BLaER1 treated with 17β-estradiol and CSF1 and Interleukin-3, amounts not matched to agents 10 nM and 100 nM (cell line): Measurements from ENCODE around the gene VPS35L.
"Not testable (repeated sequence)": the region's sequence is repeated elsewhere in the genome, so short reads cannot be mapped to it uniquely, and the experiment has no call there.

Experiments used
- H3K27ac ChIP-seq, 11 experiments: shearing (Covaris generic); formaldehyde crosslinking; 2 replicates each; pipeline ENCODE4 v1.8.1; 2022
- H3K27me3 ChIP-seq, 11 experiments: shearing (Covaris generic); formaldehyde crosslinking; 2 replicates each; pipeline ENCODE4 v1.8.1; 2022
- H3K36me3 ChIP-seq, 11 experiments: shearing (Covaris generic); formaldehyde crosslinking; 2 replicates each; pipeline ENCODE4 v1.8.1; 2022
- H3K4me1 ChIP-seq, 10 experiments: shearing (Covaris generic); formaldehyde crosslinking; 2 replicates each; pipeline ENCODE4 v1.8.1; 2022
- H3K4me2 ChIP-seq, 11 experiments: shearing (Covaris generic); formaldehyde crosslinking; 2 replicates each; pipeline ENCODE4 v1.8.1; 2022
- H3K4me3 ChIP-seq, 10 experiments: shearing (Covaris generic); formaldehyde crosslinking; 2 replicates each; pipeline ENCODE4 v1.8.1; 2022
- H3K9ac ChIP-seq, 11 experiments: shearing (Covaris generic); formaldehyde crosslinking; 2 replicates each; pipeline ENCODE4 v1.8.1; 2022
- H3K9me3 ChIP-seq, 11 experiments: shearing (Covaris generic); formaldehyde crosslinking; replicated peaks in 1 of 11; 2 replicates each; pipeline ENCODE4 v1.8.1; 2022
- H4K20me1 ChIP-seq, 11 experiments: shearing (Covaris generic); formaldehyde crosslinking; 2 replicates each; pipeline ENCODE4 v1.8.1; 2022
- Cebpa-rat ChIP-seq, 11 experiments: shearing (Covaris generic); IDR thresholded peaks; 2 replicates each; pipeline ENCODE4 v1.8.1; 2022

Gene VPS35L

DNA sequence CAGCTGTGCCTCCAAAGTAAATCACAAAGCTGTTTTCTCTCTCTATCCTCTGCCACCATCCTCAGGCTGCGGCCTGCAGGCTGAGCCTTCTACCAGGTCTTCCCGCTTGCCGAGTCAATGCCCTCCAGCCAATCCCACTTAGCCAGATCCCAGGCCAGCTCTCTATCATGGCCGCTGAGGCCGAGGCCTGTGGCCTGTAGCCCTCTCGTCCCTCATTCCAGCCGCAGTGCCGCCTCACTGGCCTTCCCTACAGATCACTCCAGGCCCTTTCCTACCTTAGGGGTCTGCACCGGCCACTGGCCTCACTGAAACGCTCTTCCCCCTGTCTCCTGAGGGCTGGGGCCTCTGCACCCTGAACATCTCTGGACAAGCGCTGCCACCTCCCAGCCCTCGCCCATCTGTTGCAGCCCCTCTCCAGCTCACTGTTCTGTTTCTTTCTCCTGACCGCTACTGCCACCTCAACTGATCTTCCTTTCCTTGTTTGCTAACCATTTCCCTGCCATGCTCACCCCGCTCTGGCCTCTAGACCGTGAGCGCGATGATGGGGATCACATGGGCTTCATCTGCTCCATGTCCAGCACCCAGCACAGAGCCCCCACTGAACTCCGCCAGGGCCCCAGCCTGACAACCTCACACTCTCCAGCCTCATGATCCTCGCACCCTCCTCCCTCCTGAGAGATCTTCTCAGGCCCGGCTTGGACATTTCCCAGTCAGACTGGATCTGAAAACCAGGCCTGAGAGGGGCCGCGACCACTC is 154.1 kb downstream of the VPS35L start:
- peaks cover 84 to 97% (median 93%) of the 10 kb centered on the region in 11 experiments for H3K36me3 ChIP-seq
- H3K4me2 ChIP-seq: no peak overlapping the region
- H3K27ac ChIP-seq: peak overlapping the region in 2 of 11 experiments; percentile 8 to 13; a peak in 4 of 22 replicates
- H3K4me3 ChIP-seq: no peak overlapping the region
- peaks cover 0 to 79% (median 60%) of the 10 kb centered on the region in 11 experiments; a peak in 15 of 22 replicates for H4K20me1 ChIP-seq
- no peaks in the 10 kb centered on the region for H3K27me3 ChIP-seq
- H3K9ac ChIP-seq: peak overlapping the region in 1 of 11 experiments; percentile 5; a peak in 2 of 22 replicates
- TF ChIP-seq Cebpa-rat (IDR thresholded peaks at IDR 0.05): no peak
- no peaks in the 10 kb centered on the region for H3K9me3 ChIP-seq
- peaks cover 0 to 18% (median 0%) of the 10 kb centered on the region in 10 experiments; a peak in 3 of 20 replicates for H3K4me1 ChIP-seq

DNA sequence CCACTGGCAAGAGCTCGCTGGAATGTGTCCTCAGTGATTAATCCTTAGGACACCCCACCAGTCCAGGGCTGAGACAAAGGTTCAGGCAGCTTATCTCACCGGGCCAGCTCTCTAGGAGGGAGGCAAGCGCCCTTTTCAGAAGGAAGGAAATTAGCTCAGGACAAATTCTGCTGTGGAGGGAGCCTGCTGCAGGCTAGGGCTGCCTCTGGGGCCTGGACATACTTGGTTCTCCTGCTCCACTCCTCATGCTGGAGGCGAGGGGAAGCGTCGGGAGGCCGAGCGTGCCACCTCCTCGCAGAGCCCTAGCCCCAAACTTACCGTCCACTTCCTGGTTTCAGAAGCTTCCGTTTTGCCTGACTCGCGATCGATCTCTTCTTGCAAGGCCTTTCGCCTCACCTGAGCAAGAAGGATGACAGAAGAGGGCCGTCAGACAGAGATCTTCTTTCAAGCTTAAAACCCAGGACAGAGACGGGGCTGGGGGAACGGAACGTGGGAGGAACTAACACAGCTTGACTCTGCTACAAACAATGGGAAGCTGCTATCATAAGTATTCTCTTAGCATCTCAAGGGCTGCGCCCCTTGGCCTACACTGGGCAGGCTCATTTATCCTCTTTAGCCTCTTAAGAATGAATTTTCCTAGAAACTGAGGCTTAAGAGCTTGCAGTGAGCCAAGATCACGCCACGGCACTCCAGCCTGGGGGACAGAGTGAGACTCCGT is 154.8 kb downstream of the VPS35L start:
- peaks cover 79 to 97% (median 92%) of the 10 kb centered on the region in 11 experiments for H3K36me3 ChIP-seq
- no peaks in the 10 kb centered on the region for H3K27me3 ChIP-seq
- H3K4me1 ChIP-seq: peaks cover 0 to 12% (median 0%) of the 10 kb centered on the region in 10 experiments; a peak in 4 of 20 replicates
- peak overlapping the region in 1 of 11 experiments; percentile 5; a peak in 2 of 22 replicates for H3K9ac ChIP-seq
- no peak for TF ChIP-seq Cebpa-rat (IDR thresholded peaks at IDR 0.05)
- no peaks in the 10 kb centered on the region for H3K9me3 ChIP-seq
- no peak overlapping the region for H3K4me2 ChIP-seq
- H4K20me1 ChIP-seq: peaks cover 0 to 73% (median 56%) of the 10 kb centered on the region in 11 experiments; a peak in 15 of 22 replicates
- peak overlapping the region in 2 of 11 experiments; percentile 8 to 13; a peak in 4 of 22 replicates for H3K27ac ChIP-seq
- no peak overlapping the region for H3K4me3 ChIP-seq

- Histone ChIP-seq H4K20me1 (peaks cover 0 to 70% (median 52%) of the 10 kb centered on the region in 11 experiments; a peak in 16 of 22 replicates), H3K36me3 (peaks cover 72 to 96% (median 85%) of the 10 kb centered on the region in 11 experiments), H3K4me2 (no peak overlapping the region), H3K27me3 (no peaks in the 10 kb centered on the region), H3K9me3 (no peaks in the 10 kb centered on the region), H3K4me1 (peaks cover 3 to 9% (median 7%) of the 10 kb centered on the region in 10 experiments; a peak in 17 of 20 replicates), H3K4me3 (no peak overlapping the region), H3K9ac (no peak overlapping the region; a peak in 1 of 22 replicates), H3K27ac (0 out of 22 replicates have a peak overlapping the region, but pooled peaks of 1 of the 11 experiments have one; percentile 9)
- no peak for TF ChIP-seq Cebpa-rat (IDR thresholded peaks at IDR 0.05)
Measured at GRCh38 chr16:19710991-19711545, 155.6 kb downstream of the VPS35L start.

- Histone ChIP-seq H3K4me3 (no peak overlapping the region), H3K4me1 (peaks cover 7 to 13% (median 11%) of the 10 kb centered on the region in 10 experiments), H3K27ac (0 out of 22 replicates have a peak overlapping the region, but pooled peaks of 1 of the 11 experiments have one; percentile 19), H3K27me3 (no peaks in the 10 kb centered on the region), H3K9ac (no peak overlapping the region; a peak in 1 of 22 replicates), H3K4me2 (no peak overlapping the region), H3K9me3 (no peaks in the 10 kb centered on the region), H3K36me3 (peaks cover 68 to 91% (median 79%) of the 10 kb centered on the region in 11 experiments), H4K20me1 (peaks cover 0 to 69% (median 47%) of the 10 kb centered on the region in 11 experiments; a peak in 16 of 22 replicates)
- TF ChIP-seq Cebpa-rat (IDR thresholded peaks at IDR 0.05): no peak
Measured at GRCh38 chr16:19711643-19712042, 156.1 kb downstream of the VPS35L start.

- Histone ChIP-seq H3K9me3 (no peaks in the 10 kb centered on the region), H3K4me2 (no peak overlapping the region), H3K4me1 (peaks cover 12 to 20% (median 17%) of the 10 kb centered on the region in 10 experiments), H3K36me3 (peaks cover 62 to 83% (median 72%) of the 10 kb centered on the region in 11 experiments), H4K20me1 (peaks cover 0 to 63% (median 44%) of the 10 kb centered on the region in 11 experiments; a peak in 16 of 22 replicates), H3K9ac (no peak overlapping the region), H3K27ac (no peak overlapping the region; a peak in 2 of 22 replicates), H3K27me3 (no peaks in the 10 kb centered on the region), H3K4me3 (no peak overlapping the region)
- TF ChIP-seq Cebpa-rat (IDR thresholded peaks at IDR 0.05): no peak
Measured at GRCh38 chr16:19712418-19713058, 157.0 kb downstream of the VPS35L start.

GRCh38 chr16:19713697-19714096 is 158.2 kb downstream of the VPS35L start:
- H3K9me3 ChIP-seq: no peaks in the 10 kb centered on the region
- H3K27ac ChIP-seq: no peak overlapping the region
- no peaks in the 10 kb centered on the region for H3K27me3 ChIP-seq
- H3K4me2 ChIP-seq: no peak overlapping the region
- H3K9ac ChIP-seq: no peak overlapping the region
- H3K4me1 ChIP-seq: peaks cover 12 to 20% (median 17%) of the 10 kb centered on the region in 10 experiments
- H3K4me3 ChIP-seq: no peak overlapping the region
- TF ChIP-seq Cebpa-rat (IDR thresholded peaks at IDR 0.05): no peak
- peaks cover 0 to 57% (median 40%) of the 10 kb centered on the region in 11 experiments; a peak in 15 of 22 replicates for H4K20me1 ChIP-seq
- peaks cover 58 to 75% (median 65%) of the 10 kb centered on the region in 11 experiments for H3K36me3 ChIP-seq

DNA sequence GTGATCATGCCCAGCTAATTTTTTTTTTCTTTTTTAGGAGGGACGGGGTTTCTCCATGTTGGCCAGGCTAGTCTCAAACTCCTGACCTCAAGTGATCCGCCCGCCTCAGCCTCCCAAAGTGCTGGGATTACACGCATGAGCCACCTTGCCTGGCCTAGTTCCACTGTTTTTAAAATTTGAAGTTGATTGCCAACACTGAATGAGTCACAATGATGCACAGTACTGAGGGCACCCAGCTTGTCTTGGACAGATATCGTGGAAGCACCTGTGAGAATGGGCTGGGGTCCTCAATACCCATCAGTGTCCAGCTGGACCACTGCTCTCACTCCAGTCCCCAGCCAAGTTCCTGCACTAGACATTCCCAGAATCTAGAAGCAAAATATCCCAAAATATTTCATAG is 160.1 kb downstream of the VPS35L start:
- Histone ChIP-seq H3K27me3 (no peaks in the 10 kb centered on the region), H3K4me1 (peaks cover 25 to 38% (median 35%) of the 10 kb centered on the region in 10 experiments), H3K36me3 (peaks cover 39 to 57% (median 46%) of the 10 kb centered on the region in 11 experiments), H4K20me1 (peaks cover 0 to 41% (median 27%) of the 10 kb centered on the region in 11 experiments; a peak in 15 of 22 replicates), H3K4me2 (peak overlapping the region in 9 of 11 experiments; percentile 81 to 96 (median 92); a peak in 12 of 22 replicates), H3K9ac (peak overlapping the region in 2 of 11 experiments; percentile 92 to 96; a peak in 3 of 22 replicates), H3K9me3 (no peaks in the 10 kb centered on the region), H3K4me3 (no peak overlapping the region), H3K27ac (peak overlapping the region in 3 of 11 experiments; percentile 27 to 95 (median 93); a peak in 3 of 22 replicates)
- no peak for TF ChIP-seq Cebpa-rat (IDR thresholded peaks at IDR 0.05)

DNA sequence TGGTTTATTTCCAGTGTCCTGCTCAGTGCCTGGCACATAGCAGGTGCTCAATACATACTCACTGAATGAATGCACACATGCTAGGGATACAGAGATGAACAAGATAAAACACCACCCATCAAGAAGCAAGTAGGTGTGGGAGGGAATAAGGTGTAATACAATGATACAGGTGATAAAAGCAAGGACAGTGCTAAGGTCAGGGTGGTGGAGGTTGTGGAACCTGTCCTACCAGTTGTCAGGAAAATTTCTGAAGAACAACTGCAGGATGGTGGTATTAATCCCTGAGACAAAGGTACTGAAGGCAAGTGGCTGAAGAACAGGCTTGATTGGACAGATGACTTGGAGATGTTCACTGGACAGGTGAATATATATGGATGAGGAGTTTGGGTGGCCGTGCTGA is 160.7 kb downstream of the VPS35L start:
- Histone ChIP-seq H3K27ac (peak overlapping the region in 7 of 11 experiments; percentile 87 to 98 (median 93); a peak in 13 of 22 replicates), H3K4me3 (peak overlapping the region in 8 of 10 experiments; percentile 88 to 99 (median 94); a peak in 12 of 20 replicates), H4K20me1 (peaks cover 0 to 35% (median 21%) of the 10 kb centered on the region in 11 experiments; a peak in 14 of 22 replicates), H3K9me3 (no peaks in the 10 kb centered on the region), H3K4me2 (peak overlapping the region; percentile 81 to 96 (median 92); a peak in 21 of 22 replicates), H3K36me3 (peaks cover 35 to 50% (median 40%) of the 10 kb centered on the region in 11 experiments), H3K9ac (peak overlapping the region in 8 of 11 experiments; percentile 85 to 96 (median 90); a peak in 14 of 22 replicates), H3K4me1 (peaks cover 25 to 44% (median 39%) of the 10 kb centered on the region in 10 experiments), H3K27me3 (no peaks in the 10 kb centered on the region)
- TF ChIP-seq Cebpa-rat (IDR thresholded peaks at IDR 0.05): no peak

GRCh38 chr16:19716728-19717127 is 161.2 kb downstream of the VPS35L start:
- peaks cover 25 to 49% (median 44%) of the 10 kb centered on the region in 10 experiments for H3K4me1 ChIP-seq
- peak overlapping the region; percentile 79 to 96 (median 88); a peak in 21 of 22 replicates for H3K9ac ChIP-seq
- H3K4me2 ChIP-seq: peak overlapping the region; percentile 81 to 96 (median 92)
- H3K36me3 ChIP-seq: peaks cover 30 to 45% (median 35%) of the 10 kb centered on the region in 11 experiments
- peak overlapping the region; percentile 88 to 99 (median 94) for H3K4me3 ChIP-seq
- not testable (repeated sequence) for H3K27me3 ChIP-seq, H3K9me3 ChIP-seq
- H4K20me1 ChIP-seq: peaks cover 0 to 30% (median 16%) of the 10 kb centered on the region in 11 experiments; a peak in 14 of 22 replicates
- H3K27ac ChIP-seq: peak overlapping the region in 9 of 11 experiments; percentile 68 to 98 (median 90); a peak in 17 of 22 replicates
